ENCODE results near the gene PTRH1. TPM values are rescaled to one million over a fixed set of nuclear protein-coding genes. Genes with fewer than 3 reads are reported as not detected.

The PTRH1 gene
- total RNA-seq, 1 experiment from 2014 or later = 15.6 TPM

GRCh38 chr9:127720031-127720864 lies 4.8 kb upstream of the PTRH1 start:
- DNase-seq (ENCODE audit: low read depth) = no peak

DNA sequence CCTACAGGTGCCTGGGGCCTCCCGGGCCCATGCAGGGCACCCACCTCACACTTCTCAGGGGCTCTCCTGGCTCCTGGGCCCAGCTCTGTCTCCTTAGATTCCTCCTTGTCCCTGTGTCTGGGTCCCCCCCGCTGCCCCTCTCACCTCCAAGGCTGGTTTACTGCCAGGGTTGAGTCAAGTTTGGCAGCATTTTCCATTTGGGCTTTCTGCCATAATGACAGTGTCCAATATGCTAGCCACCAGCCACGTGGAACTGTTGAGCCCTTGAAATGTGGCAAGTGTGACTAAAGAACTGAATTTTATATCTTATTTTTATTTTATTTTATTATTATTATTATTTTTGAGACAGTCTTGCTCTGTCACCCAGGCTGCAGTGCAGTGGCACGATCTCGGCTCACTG lies 2.3 kb upstream of the PTRH1 start:
- no peak for DNase-seq (ENCODE audit: low read depth)

DNA sequence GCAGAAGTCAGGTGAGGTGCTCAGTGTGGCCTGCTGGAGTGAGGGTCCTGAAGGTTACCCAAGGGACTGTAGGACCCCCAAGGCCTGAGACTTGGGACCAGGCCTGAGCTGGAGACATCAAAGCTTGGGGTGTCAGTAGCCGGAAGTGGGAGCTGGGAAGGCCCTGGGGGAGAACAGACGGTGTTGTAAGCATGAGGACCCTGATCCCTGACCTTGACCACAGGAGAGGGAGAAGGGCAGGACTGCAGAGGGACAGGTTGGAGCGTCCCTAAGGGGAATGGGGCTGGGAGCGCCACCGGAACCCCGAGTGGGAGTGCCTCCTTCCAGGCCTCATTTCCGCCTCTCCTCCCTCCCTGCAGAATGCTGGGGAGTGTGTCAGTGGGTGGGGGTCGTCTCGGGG lies 949 bp upstream of the PTRH1 start:
- DNase-seq (ENCODE audit: low read depth) = no peak

GRCh38 chr9:127714951-127715469 lies 453 bp downstream of the PTRH1 start:
- no peak for DNase-seq (ENCODE audit: low read depth)

- DNase-seq (ENCODE audit: low read depth) = no peak
Observed at GRCh38 chr9:127714020-127714750, 1.3 kb downstream of the PTRH1 start.

- no peak for DNase-seq (ENCODE audit: low read depth)
Observed at GRCh38 chr9:127712867-127713266, 2.6 kb downstream of the PTRH1 start.

- no peak for DNase-seq (ENCODE audit: low read depth)
Observed at GRCh38 chr9:127712371-127712770, 3.1 kb downstream of the PTRH1 start.

DNA sequence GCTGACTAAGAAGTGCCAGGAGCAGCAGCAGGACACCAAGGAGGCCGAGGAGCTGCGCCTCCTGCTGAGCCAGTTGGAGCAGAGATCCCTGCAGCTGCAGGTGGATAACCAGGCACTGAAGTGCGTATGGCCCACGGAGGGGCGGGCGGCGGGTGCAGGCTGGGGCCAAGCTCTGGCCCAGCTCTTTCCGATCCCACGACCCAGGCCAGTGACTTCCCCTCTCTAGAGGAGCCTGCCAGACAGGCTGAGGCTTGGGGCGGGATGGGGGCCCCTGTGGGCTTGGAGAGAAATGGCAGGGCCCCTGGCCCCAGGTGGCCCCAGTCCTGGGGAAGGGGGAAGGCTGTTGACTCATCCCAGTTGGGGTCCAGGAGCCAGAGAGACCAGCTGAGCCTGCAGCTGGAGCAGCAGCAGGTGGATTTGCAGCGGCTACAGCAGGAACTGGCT lies 3.6 kb downstream of the PTRH1 start:
- no peak for DNase-seq (ENCODE audit: low read depth)

DNA sequence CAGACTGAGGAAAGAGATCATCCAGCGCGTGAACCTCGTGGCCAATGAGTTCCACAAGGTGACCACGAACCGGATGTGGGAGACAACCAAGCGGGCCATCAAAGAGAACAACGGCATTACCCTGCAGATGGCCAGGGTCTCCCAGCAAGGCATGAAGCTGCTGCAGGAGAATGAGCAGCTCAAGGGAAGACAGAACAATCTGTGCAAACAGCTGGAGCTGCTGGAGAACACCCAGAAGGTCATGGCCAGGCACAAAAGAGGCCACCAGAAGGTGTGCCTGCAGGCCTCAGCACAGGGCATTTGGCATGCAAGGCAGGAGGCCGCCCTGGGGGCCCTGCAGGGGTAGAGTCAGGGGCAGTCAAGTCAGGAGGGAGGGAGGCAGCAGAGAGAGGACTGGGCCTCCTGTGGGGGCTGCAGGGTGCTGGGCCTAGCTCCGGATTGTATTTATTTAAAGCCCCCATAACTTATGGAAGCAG lies 4.2 kb downstream of the PTRH1 start:
- peak; percentile 37 for DNase-seq (ENCODE audit: low read depth)

GRCh38 chr9:127710204-127710783 lies 5.2 kb downstream of the PTRH1 start:
- DNase-seq (ENCODE audit: low read depth) = no peak

GRCh38 chr9:127708952-127709587 lies 6.4 kb downstream of the PTRH1 start:
- no peak for DNase-seq (ENCODE audit: low read depth)

GRCh38 chr9:127707766-127708165 lies 7.7 kb downstream of the PTRH1 start:
- no peak for DNase-seq (ENCODE audit: low read depth)

DNA sequence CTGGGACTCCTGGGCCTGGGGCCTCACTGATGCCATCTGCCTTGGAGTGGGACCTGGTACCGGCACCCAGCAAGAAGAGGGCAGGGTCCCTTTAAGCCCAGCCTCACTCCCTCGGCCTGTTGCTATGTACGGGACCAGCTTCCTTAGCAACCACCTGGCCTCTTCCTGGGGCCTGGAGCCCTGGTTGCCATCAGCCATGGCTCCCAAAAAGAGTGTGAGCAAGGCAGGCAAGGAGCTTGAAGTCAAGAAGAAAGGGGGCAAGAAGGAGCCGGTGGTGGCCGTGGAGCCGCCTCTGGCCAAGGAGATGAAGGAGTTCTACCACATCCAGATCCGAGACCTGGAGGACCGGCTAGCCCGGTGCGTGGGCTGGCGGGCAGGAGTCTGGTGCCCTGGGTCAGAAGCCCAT lies 8.6 kb downstream of the PTRH1 start, which contains the start of gene CFAP157:
Gene CFAP157, plus strand, starts transcription at position 153 of the 406 bp plus-strand sequence. Its CDS starts 44 bp downstream, at position 197.
- no peak for DNase-seq (ENCODE audit: low read depth)

- no peak for DNase-seq (ENCODE audit: low read depth)
Observed at GRCh38 chr9:127705577-127706379, 9.7 kb downstream of the PTRH1 start.

DNA sequence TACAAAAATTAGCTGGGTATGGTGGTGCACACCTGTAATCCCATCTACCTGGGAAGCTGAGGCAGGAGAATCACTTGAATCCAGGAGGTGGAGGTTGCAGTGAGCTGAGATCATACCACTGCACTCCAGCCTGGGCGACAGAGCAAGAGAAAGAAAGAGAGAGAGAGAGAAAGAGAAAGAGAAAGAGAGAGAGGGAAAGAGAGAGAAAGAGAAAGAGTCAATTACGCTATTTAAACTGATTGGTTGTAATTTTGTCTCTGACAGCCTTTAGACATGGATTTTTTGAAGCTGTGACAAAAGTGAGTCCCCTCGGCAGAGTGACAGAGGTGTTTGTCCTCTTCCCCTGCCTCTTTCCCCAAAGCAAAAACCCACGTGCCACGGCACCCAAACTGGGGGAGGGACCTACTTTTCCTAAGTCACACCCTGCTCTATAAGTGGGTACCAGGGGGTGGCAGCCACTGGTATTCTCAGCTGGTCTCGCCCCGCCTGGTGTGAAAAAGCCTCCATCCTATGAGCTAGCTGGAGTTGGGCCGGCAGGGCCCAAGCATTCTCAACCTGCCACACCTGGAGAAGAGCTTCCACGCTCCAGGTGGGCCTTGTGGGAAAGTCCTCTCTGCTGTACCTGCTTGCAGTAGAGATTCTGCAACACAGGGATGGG lies 12.0 kb downstream of the PTRH1 start:
- DNase-seq (ENCODE audit: low read depth) = no peak

DNA sequence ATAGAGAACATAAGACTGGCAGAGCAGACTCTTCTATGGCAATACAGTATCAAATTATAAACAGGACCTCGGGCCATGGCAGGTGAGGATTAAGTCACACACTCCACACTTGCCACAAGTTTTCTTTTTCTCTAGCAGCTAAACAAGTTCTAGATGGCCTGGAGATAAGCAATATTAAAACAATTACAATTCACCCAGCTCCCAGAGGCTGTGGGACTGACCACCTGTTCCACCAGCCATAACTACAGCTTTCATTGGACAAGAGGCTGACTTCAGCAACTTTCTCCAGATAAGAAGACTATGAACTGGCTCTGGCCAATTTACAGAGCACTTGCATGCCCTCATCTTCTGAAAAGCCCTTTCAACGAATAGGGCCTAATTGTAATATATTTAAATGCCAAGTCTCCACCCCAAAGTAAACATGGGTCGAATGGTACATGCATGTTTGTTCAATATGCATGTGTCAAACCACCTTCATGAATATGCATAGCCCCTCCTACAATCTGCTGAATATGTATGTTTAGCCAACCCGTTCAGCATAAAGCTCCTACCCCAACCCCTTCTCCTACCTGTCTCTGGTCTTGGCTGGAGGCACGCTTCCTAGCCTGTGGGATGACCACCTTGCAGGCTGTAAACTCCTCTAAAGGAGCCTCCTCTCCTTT lies 14.7 kb downstream of the PTRH1 start:
- no peak for DNase-seq (ENCODE audit: low read depth)

- no peak for DNase-seq (ENCODE audit: low read depth)
Observed at GRCh38 chr9:127700140-127700539, 15.3 kb downstream of the PTRH1 start.

- DNase-seq (ENCODE audit: low read depth) = peak; percentile 96
Observed at GRCh38 chr9:127698985-127699670, 16.3 kb downstream of the PTRH1 start.

DNA sequence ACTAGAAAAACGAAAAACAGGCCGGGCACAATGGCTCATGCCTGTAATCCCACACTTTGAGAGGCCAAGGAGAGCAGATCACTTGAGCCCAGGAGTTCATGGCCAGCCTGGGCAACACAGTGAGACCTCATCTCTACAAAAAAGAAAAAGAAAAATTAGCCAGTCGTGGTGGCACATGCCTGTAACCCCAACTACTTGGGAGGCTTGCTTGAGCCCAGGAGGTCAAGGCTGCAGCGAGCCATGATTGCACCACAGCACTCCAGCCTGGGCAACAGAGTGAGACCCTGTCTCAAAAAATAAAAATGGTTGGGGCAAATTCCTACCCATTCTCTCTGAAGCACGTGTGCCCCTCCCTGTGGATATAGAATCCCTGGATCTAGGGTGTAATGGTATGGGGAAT lies 17.1 kb downstream of the PTRH1 start:
- no peak for DNase-seq (ENCODE audit: low read depth)

All from RPMI7951 (cell line).